Esophagus mucosa (tissue), 1 donor: ENCODE measurements around the gene CNOT8. TPM values are rescaled to one million over a fixed set of nuclear protein-coding genes. Genes with fewer than 3 reads are reported as not detected.

Experiments
- ATAC-seq: fragments of 200-7000 bp; cut with Tn5 transposase; one replicate; pipeline ENCODE4 v1.9.1; 2020
- total RNA-seq: library from RNA; stranded (reverse); gene quantifications from one replicate; pipeline ENCODE4 v1.2.4, GENCODE V29; 2023
- donor health status: DM: yes; HTN: yes; CAD: no.

The CNOT8 gene
- total RNA-seq, 1 donor from 2014 or later = 25.7 TPM

DNA sequence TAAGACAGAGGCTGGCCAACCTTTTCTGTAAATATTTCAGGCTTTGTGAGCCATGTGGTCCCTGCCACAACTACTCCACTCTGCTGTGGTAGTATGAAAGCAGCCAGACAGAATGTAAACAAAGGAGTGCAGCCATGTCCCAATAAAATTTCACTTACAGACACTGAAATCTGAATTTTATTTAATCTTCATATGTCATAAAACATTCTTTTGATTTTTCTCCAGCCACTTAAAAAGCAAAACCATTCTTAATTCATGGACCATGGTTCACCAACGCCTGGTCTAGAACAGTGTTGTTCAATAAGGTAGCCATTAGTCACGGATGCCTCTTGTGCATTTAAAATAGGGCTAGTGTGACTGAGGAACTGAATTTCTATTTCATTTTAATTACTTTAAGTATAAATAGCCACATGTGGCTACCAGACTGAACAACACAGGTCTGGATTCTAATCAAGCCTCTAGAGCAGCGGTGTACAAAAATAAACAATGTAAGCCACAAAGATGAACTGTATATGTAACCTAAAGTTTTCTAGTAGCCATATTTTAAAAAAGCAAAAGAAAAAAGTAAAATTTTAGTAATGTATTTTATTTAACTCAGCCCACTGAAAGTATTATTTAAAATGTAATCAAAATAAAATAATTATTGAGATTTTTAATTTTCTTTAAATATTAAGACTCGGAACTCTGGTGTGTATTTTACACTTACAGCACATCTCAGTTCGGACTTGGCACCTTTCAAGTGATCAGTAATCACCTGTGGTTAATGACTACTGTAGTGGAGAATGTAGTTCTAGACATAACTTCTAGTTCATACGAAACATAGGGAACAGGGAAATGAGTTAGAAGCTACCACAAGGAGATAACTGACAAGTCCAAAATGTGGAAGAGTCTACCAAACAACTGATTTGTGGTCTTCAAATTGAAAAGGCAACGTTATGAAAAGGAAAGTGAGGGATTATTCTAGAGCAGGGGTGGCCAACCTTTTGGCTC is 65.3 kb downstream of the CNOT8 start:
- ATAC-seq = no peak

Other genes starting within 250 kb of the CNOT8 start
- 144 TPM for gene LARP1, start 103.2 kb upstream of the CNOT8 start, total RNA-seq
- 2.9 TPM for gene FAXDC2, start 8.0 kb upstream of the CNOT8 start, total RNA-seq
- gene GEMIN5, start 79.6 kb downstream of the CNOT8 start, total RNA-seq = 11.0 TPM
- gene MRPL22, start 82.4 kb downstream of the CNOT8 start, total RNA-seq = 43.7 TPM
- gene KIF4B, start 155.1 kb downstream of the CNOT8 start, total RNA-seq = not detected